CMK (cell line): Measurements from ENCODE around the gene ACOT7.

ENCODE experiments used
- DNase-seq: peaks from one replicate; pipeline ENCODE4 v3.0.0-alpha.2; 2010; ENCODE audit warnings: low read depth

Gene ACOT7

GRCh38 chr1:6343506-6344405 lies 49.8 kb downstream of the ACOT7 start:
- peak; percentile 33 for DNase-seq

GRCh38 chr1:6342056-6342455 lies 51.5 kb downstream of the ACOT7 start:
- no peak for DNase-seq

DNA sequence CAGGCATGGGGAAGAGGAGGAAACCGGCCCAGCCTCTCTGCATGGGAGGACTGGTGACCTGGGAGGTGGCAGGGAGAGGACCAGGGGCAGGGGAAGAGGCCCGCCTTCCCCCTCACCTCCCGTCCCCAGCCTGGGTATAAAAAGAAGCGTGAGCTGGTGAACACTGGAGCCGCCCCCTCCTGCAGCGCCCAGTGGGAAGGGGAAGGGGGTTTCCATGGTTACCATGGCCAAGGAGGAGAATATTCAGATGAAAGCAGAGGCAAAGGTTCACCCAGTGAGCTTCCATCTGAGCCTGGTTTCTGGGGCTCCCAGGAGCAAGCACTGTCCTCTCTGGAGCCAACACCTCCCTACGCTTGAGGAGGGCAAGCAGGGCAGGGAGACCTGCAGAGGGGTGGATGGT lies 54.9 kb downstream of the ACOT7 start:
- DNase-seq: no peak

- no peak for DNase-seq
Observed at GRCh38 chr1:6336776-6337622, 56.6 kb downstream of the ACOT7 start.

- no peak for DNase-seq
Observed at GRCh38 chr1:6334261-6334993, 59.1 kb downstream of the ACOT7 start.

GRCh38 chr1:6332821-6333220 lies 60.7 kb downstream of the ACOT7 start:
- DNase-seq: no peak

- DNase-seq: no peak
Observed at GRCh38 chr1:6331543-6332273, 61.9 kb downstream of the ACOT7 start.

DNA sequence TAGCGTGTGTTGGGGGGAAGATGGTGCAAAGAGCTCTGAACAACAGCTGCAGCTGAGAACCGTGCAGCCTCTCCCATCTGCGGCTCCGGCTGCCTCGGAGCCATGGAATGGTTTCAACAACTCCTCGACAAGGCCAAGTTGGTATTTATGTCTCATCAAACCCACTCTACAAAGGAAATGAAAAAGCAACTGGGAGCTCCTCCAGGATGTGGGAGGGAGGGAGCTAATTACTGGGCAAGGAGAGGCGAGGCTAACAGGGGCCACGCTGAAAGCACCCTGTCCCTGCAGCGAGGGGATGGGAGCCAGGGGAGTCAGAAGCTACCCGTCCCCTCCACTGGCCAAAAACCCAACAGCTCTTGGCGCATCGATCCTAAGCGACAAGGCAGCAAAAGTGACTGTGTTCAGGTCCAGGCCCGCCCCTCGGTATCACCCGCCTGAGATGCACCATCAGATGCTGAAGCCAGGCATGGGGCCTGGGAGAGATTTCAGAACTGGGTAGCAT lies 63.1 kb downstream of the ACOT7 start:
- no peak for DNase-seq

DNA sequence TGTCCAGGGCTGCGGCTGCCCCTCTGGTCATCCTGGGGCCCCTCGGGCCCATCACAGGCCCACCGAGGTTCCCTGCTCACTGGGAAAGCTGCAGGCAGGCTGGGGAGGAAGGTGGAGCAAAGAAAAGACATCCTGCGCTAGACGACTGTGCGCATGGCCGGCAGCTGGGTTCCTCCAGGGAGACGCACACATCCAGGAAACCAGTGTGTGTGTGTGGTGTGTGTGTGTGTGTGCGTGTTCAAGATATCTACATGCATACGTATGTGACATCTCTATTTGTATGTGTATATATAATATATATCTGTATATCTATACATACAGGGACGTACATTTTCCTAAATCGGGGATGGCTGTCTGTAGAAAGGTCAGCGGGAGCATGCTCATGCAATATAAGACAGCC lies 63.7 kb downstream of the ACOT7 start:
- no peak for DNase-seq

GRCh38 chr1:6329396-6329795 lies 64.2 kb downstream of the ACOT7 start:
- DNase-seq: no peak

DNA sequence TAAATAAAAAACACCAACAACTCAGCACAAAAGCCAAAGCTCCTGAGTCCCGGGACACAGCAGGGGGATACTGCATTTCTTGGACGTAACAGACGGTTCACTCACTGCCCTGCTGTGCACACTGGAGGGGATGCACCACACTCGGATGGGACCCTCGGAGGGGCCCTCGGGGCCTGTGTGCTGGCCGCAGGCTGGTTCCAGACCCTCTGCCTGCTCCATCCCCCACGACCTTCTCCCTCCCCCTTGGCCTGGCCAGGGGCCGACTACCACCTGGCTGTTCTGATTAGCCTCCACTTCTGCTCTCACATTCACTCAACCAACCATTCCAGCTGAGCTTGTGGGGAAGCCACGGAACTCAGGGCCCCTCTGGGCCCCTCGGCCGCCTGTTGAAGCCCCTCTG lies 64.9 kb downstream of the ACOT7 start:
- no peak for DNase-seq

DNA sequence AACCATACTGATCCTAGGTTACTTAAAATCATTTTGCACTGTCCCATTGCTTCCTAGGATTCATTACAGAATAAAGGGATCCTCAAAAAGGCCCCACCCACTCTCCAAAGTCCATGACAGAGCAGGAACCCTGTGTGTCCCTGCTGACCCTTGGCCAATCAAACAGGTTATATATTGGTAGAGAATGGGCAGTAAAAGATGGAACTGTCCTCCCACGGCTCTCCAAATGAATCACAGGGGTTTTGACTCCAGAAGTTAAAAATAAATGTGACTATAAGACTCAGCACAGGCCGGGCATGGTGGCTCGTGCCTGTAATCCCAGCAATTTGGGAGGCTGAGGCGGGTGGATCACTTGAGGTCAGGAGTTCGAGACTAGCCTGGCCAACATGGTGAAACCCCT lies 65.5 kb downstream of the ACOT7 start:
- DNase-seq: no peak

GRCh38 chr1:6325482-6325881 lies 68.1 kb downstream of the ACOT7 start:
- no peak for DNase-seq

GRCh38 chr1:6322161-6322560 lies 71.4 kb downstream of the ACOT7 start:
- DNase-seq: no peak

GRCh38 chr1:6321205-6321604 lies 72.4 kb downstream of the ACOT7 start:
- DNase-seq: no peak

- peak; percentile 14 for DNase-seq
Observed at GRCh38 chr1:6317098-6317760, 76.3 kb downstream of the ACOT7 start.

DNA sequence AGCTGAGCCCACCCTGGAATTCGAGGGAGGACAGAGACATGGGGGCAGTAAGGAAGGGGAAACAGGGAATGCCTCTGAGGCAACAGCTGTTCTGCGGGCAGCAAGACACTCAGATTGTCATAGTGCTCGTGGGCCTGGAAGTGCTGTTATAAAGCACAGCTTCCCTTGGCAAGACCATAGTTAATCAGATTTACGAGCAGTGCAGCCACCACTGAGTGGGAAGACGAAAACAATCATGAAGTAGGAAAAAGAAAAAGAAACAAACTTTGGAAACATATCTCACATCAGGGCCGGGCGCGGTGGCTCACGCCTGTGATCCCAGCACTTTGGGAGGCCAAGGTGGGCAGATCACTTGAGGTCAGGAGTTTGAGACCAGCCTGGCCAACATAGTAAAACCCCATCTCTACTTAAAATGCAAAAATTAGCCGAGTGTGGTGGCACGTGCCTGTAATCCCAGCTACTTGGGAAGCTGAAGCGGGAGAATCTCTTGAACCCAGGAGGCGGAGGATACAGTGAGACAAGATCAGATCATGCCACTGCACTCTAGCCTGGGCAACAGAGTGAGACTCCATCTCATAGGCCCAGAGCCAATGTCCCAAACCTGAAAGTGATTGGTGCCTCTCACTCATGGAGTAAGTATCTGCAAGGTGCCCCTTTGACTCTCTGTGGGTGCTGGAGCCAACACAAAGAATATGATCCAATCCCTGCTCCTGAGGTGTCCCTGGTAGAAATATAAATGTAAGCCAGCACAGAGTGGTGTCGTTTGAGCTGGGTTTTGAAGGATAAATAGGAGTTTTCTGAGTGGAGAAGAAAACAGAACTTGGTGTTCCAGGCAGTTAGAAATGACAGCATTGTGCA lies 77.1 kb downstream of the ACOT7 start:
- no peak for DNase-seq

- no peak for DNase-seq
Observed at GRCh38 chr1:6314503-6314902, 79.1 kb downstream of the ACOT7 start.

- peak; percentile 79 for DNase-seq
Observed at GRCh38 chr1:6313393-6314200, 80.0 kb downstream of the ACOT7 start.
